GM23248 (cell line): ENCODE results near the gene VTCN1. TPM values are rescaled to one million over a fixed set of nuclear protein-coding genes. Genes with fewer than 3 reads are reported as not detected.

ENCODE experiments used
- DNase-seq: peaks from one replicate; pipeline ENCODE4 v3.0.0-alpha.2; 2015
- H2AFZ ChIP-seq: fragments of 200-600 bp; sonication (generic); 2 replicates; pipeline ENCODE4 v1.6.1; 2016; ENCODE audit warnings: antibody characterized with exemption
- H3F3A ChIP-seq: fragments of 200-600 bp; sonication (generic); 2 replicates; pipeline ENCODE4 v1.6.1; 2016; ENCODE audit warnings: mild to moderate bottlenecking, antibody characterized with exemption, mixed run types; ENCODE audit not compliant: insufficient read depth
- H3K27ac ChIP-seq: fragments of 200-600 bp; sonication (generic); 2 replicates; pipeline ENCODE4 v1.5.1; 2016; ENCODE audit warnings: mild to moderate bottlenecking
- H3K27me3 ChIP-seq: fragments of 200-600 bp; sonication (generic); replicated peaks from 2 replicates; pipeline ENCODE4 v1.6.1; 2016; ENCODE audit warnings: mild to moderate bottlenecking; ENCODE audit not compliant: insufficient read depth
- H3K36me3 ChIP-seq: fragments of 200-600 bp; sonication (generic); 2 replicates; pipeline ENCODE4 v1.6.1; 2016; ENCODE audit warnings: low read depth, mild to moderate bottlenecking
- H3K4me1 ChIP-seq: fragments of 200-600 bp; sonication (generic); 2 replicates; pipeline ENCODE4 v1.6.1; 2016; ENCODE audit warnings: mild to moderate bottlenecking; ENCODE audit not compliant: insufficient read depth
- H3K4me2 ChIP-seq: fragments of 200-600 bp; sonication (generic); one replicate; pipeline ENCODE4 v1.6.1; 2016; ENCODE audit warnings: mild to moderate bottlenecking; ENCODE audit not compliant: unreplicated experiment
- H3K4me3 ChIP-seq: fragments of 200-600 bp; sonication (generic); 2 replicates; pipeline ENCODE4 v1.5.1; 2016; ENCODE audit warnings: mild to moderate bottlenecking
- H3K79me2 ChIP-seq: fragments of 200-600 bp; sonication (generic); 2 replicates; pipeline ENCODE4 v1.6.1; 2016; ENCODE audit warnings: mild to moderate bottlenecking; ENCODE audit not compliant: insufficient read depth
- H3K9ac ChIP-seq: fragments of 200-600 bp; sonication (generic); 2 replicates; pipeline ENCODE4 v1.6.1; 2016; ENCODE audit warnings: mild to moderate bottlenecking
- H3K9me2 ChIP-seq: fragments of 200-600 bp; sonication (generic); 2 replicates; pipeline ENCODE4 v1.6.1; 2016; ENCODE audit warnings: mixed run types, mild to moderate bottlenecking, moderate library complexity; ENCODE audit not compliant: insufficient read depth
- H3K9me3 ChIP-seq: fragments of 200-600 bp; sonication (generic); one replicate; pipeline ENCODE4 v1.6.1; 2017; ENCODE audit warnings: low read depth
- H4K20me1 ChIP-seq: fragments of 200-600 bp; sonication (generic); 2 replicates; pipeline ENCODE4 v1.6.0; 2016; ENCODE audit not compliant: insufficient read depth
- EZH2 ChIP-seq: fragments of 200-600 bp; sonication (generic); IDR thresholded peaks from 2 replicates; pipeline ENCODE4 v1.6.1; 2018; ENCODE audit warnings: antibody characterized with exemption, mild to moderate bottlenecking; ENCODE audit not compliant: insufficient read depth, poor library complexity, severe bottlenecking
- EZH2phosphoT487 ChIP-seq: fragments of 200-600 bp; sonication (generic); IDR thresholded peaks from 2 replicates; pipeline ENCODE4 v1.6.1; 2018; ENCODE audit warnings: antibody characterized with exemption, moderate library complexity, mild to moderate bottlenecking, low read depth; ENCODE audit not compliant: insufficient read depth
- WGBS, 2 experiments: methylation state at CpG; one replicate each; pipeline ENCODE4 v1.1.6; 2015 to 2017; ENCODE audit warnings: low lambda C conversion rate in 2 of 2, low coverage in 1 of 2; ENCODE audit errors: missing lambda C conversion rate in 2 of 2; 5-methylcytosine and 5-hydroxymethylcytosine counted together
- in situ Hi-C: fragments of 300-500 bp; cut with MboI; formaldehyde crosslinking; loops from 2 replicates; pipeline ENCODE4 v1.15.0; 2020
- polyA plus RNA-seq: library from polyadenylated mRNA; unstranded; fragments of >200 nt; fragmentation: Nextera tagmentation; extraction: Ambion mirVana; gene quantifications from 2 replicates; pipeline ENCODE4 v1.2.1, GENCODE V29; 2016
- total RNA-seq: library from RNA; depleted of rRNA; stranded (reverse); fragments of >200 nt; shearing (Covaris generic); gene quantifications from 2 replicates; pipeline ENCODE4 v1.2.3, GENCODE V29; 2014

VTCN1 gene
- total and polyA plus RNA-seq, 2 experiments from 2014 or later = not detected

DNA sequence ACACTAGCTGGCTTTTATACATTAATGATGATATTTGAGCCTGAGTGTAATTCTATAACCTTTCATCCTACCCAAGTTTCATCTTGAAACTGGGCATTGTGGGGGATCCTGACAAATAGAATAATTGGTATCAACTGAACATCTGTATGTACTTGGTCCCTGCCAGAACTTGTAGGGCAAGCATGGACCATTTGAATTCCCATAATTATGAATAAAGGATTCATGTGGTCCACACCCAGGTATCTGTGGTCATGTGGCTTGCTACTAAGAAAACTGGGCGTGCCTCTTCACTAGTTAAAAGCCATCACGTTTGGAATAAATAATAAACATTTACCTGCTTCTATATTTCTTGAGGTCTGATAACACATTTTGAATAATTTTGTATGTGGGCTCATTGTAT is 20.6 kb upstream of the VTCN1 start:
- Histone ChIP-seq H3K4me3 (no peak overlapping the region), H3K79me2 (no peaks in the 10 kb centered on the region), H3K36me3 (no peaks in the 10 kb centered on the region), H2AFZ (no peak overlapping the region), H3K9ac (no peak overlapping the region), H3K9me3 (no peaks in the 10 kb centered on the region), H3K9me2 (no peaks in the 10 kb centered on the region), H3K27me3 (peaks cover 5% of the 10 kb centered on the region; the same call in 1 of the 2 replicates), H3K4me1 (no peaks in the 10 kb centered on the region), H3K4me2 (no peak overlapping the region), H4K20me1 (no peaks in the 10 kb centered on the region), H3F3A (no peaks in the 10 kb centered on the region), H3K27ac (no peak overlapping the region)
- in situ Hi-C loops = no loop called here
- 14 to 23% methylated on average over 2 of the region's 2 CpGs for WGBS, 2 experiments
- TF ChIP-seq EZH2 = no peak
- no peak for TF ChIP-seq EZH2phosphoT487
- no peak for DNase-seq

DNA sequence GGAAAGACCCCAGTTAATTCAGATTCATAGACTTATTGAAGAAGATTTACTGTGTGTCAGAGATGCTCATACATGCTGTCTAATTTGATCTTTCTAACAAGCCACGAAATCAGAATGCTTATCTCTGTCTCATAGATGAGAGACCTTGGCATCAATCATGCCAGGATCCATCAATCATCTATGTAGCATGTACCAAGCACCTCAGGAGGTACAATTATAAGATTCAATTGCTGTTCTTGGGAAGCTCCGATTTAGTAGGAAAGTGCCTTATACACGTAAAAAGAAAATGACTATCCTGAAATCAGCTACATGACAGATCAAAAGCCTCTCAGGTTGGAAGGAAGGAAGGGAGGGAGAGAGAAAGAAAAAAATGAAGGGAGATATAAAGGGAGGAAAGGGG is 18.5 kb upstream of the VTCN1 start:
- Histone ChIP-seq H3K4me2 (no peak overlapping the region), H3K9ac (no peak overlapping the region), H2AFZ (no peak overlapping the region), H3K36me3 (no peaks in the 10 kb centered on the region), H3K4me3 (no peak overlapping the region), H3K27ac (no peak overlapping the region), H3F3A (no peaks in the 10 kb centered on the region), H3K9me2 (no peaks in the 10 kb centered on the region), H3K27me3 (peaks cover 5% of the 10 kb centered on the region; the same call in 1 of the 2 replicates), H3K79me2 (no peaks in the 10 kb centered on the region), H4K20me1 (no peaks in the 10 kb centered on the region), H3K9me3 (no peaks in the 10 kb centered on the region), H3K4me1 (no peaks in the 10 kb centered on the region)
- 45 to 56% methylated on average over 3 of the region's 3 CpGs for WGBS, 2 experiments
- DNase-seq = no peak
- in situ Hi-C loops = no loop called here
- TF ChIP-seq EZH2 (no peak), EZH2phosphoT487 (no peak)

DNA sequence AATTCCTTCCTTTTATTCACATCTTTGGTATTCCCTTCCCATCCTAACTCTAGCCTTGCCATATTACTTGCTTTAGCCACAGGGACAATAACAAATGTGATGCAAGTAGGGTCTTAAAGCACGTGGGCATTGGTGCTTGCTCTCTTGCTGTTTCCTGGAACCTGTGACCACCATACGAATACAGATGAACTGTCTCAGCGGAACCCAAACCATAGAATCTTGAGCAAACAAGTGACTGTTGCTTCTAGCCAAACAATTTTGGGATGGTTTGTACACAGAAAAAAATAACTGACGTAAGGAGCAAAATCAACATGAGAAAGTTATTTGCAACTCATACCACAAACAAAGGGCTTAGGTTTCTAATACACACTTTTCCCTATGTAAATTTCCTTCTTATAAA is 15.2 kb upstream of the VTCN1 start:
- 50 to 52% methylated on average over 4 of the region's 4 CpGs for WGBS, 2 experiments
- Histone ChIP-seq H3K9ac (no peak overlapping the region), H2AFZ (no peak overlapping the region), H3K27ac (no peak overlapping the region), H3K27me3 (peaks cover 5% of the 10 kb centered on the region; the same call in 1 of the 2 replicates), H3K9me3 (no peaks in the 10 kb centered on the region), H4K20me1 (no peaks in the 10 kb centered on the region), H3K36me3 (no peaks in the 10 kb centered on the region), H3K4me2 (no peak overlapping the region), H3K4me1 (no peaks in the 10 kb centered on the region), H3F3A (no peaks in the 10 kb centered on the region), H3K4me3 (no peak overlapping the region), H3K79me2 (no peaks in the 10 kb centered on the region), H3K9me2 (no peaks in the 10 kb centered on the region)
- no peak for TF ChIP-seq EZH2phosphoT487
- TF ChIP-seq EZH2 = no peak
- in situ Hi-C loops = no loop called here
- DNase-seq = no peak

DNA sequence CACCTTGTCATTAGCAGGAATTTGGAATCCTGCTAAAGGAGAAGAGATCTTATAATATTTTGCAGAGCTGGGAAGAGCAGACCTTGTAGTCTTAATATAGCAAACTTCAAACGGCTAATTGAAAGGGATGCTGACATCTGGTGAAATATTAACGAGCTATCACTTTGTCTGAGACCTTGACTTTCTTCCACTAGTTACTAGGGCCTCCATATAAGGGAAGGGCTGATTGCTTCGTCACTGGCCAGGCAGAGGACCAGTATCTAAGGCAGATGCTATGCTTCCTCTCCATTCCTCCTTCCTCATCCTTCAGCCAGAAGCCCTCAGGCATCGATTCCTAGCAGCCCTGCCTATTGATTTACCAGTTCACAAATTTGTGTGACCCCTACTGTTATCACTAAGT is 6.0 kb upstream of the VTCN1 start:
- no peak overlapping the region for H3K27ac ChIP-seq
- H3K36me3 ChIP-seq = no peaks in the 10 kb centered on the region
- no peaks in the 10 kb centered on the region for H3K9me3 ChIP-seq
- no peak overlapping the region for H3K9ac ChIP-seq
- no peaks in the 10 kb centered on the region for H3K27me3 ChIP-seq
- TF ChIP-seq EZH2phosphoT487 (no peak), EZH2 (no peak)
- H3K79me2 ChIP-seq = no peaks in the 10 kb centered on the region
- H3K4me1 ChIP-seq = no peaks in the 10 kb centered on the region
- in situ Hi-C loops = no loop called here
- WGBS, 2 experiments = 11 to 14% methylated on average over 4 of the region's 4 CpGs
- no peak overlapping the region for H2AFZ ChIP-seq
- no peaks in the 10 kb centered on the region for H3K9me2 ChIP-seq
- DNase-seq = no peak
- H3K4me3 ChIP-seq = no peak overlapping the region
- no peaks in the 10 kb centered on the region for H3F3A ChIP-seq
- no peak overlapping the region for H3K4me2 ChIP-seq
- H4K20me1 ChIP-seq = no peaks in the 10 kb centered on the region
